K562 (cell line): ENCODE measurements around the gene IFNAR2. TPM values are rescaled to one million over a fixed set of nuclear protein-coding genes. Genes with fewer than 3 reads are reported as not detected.

ENCODE experiments used
- KAT8 ChIP-seq: fragments of 450-650 bp; IDR thresholded peaks from 2 replicates; pipeline ENCODE4 v1.6.1; 2016; ENCODE audit warnings: low read depth, mild to moderate bottlenecking
- KDM4B ChIP-seq, 2 experiments: fragments of 450-650 bp in 1 of 2; sonication (generic) in 1 of 2; IDR thresholded peaks; 2 replicates each; pipeline ENCODE4 v1.6.1; 2016 to 2017; ENCODE audit warnings: borderline replicate concordance in 2 of 2, antibody characterized with exemption in 1 of 2, low read depth in 1 of 2, mild to moderate bottlenecking in 1 of 2
- MAFK ChIP-seq: IDR thresholded peaks from 2 replicates; pipeline ENCODE4 v1.6.1; 2011; ENCODE audit warnings: low read length, improper control_type of control experiment
- RUNX1 ChIP-seq: sonication (generic); IDR thresholded peaks from 2 replicates; pipeline ENCODE4 v1.6.1; 2016; ENCODE audit warnings: antibody characterized with exemption, low read depth
- SIX5 ChIP-seq, 2 experiments: IDR thresholded peaks; 2 replicates each; pipeline ENCODE4 v1.6.1; 2011; ENCODE audit warnings: low read length in 2 of 2, borderline replicate concordance in 1 of 2, low read depth in 1 of 2, mild to moderate bottlenecking in 1 of 2, moderate library complexity in 1 of 2; ENCODE audit not compliant: insufficient read depth in 1 of 2
- polyA plus RNA-seq, 8 experiments: library from polyadenylated mRNA; depleted of rRNA in 4 of 8; stranded (reverse) in 5 of 8; unstranded in 3 of 8; fragments of >200 nt; fragmentation: Nextera tagmentation in 2 of 8; fragmentation: Illumina TruSeq in 1 of 8; extraction: Ambion mirVana in 2 of 8; extraction: Trizol in 1 of 8; gene quantifications; 2 replicates each; pipeline versions ENCODE4 v1.2.1 to v1.2.3, GENCODE V29; 2011 to 2014; ENCODE audit warnings: inconsistent platforms in 1 of 8, missing spikeins in 1 of 8
- total RNA-seq, 7 experiments: library from RNA; depleted of rRNA in 6 of 7; stranded (reverse); fragments of >200 nt in 6 of 7; fragmentation: Illumina TruSeq in 2 of 7; extraction: Trizol in 2 of 7; gene quantifications; 2 replicates each; pipeline versions ENCODE4 v1.2.1 to v1.2.3, GENCODE V29; 2011 to 2021; ENCODE audit warnings: low replicate concordance in 1 of 7
- TF ChIP-seq, protein P1 (sequence below): fragments of 250-450 bp; sonication (Bioruptor Pico); IDR thresholded peaks from 2 replicates; pipeline ENCODE4 v1.5.0; 2020; ENCODE audit warnings: mild to moderate bottlenecking
- TF ChIP-seq, protein P2 (sequence below): fragments of 250-450 bp; sonication (Bioruptor Pico); IDR thresholded peaks from 2 replicates; pipeline ENCODE4 v1.8.0; 2021; ENCODE audit warnings: moderate library complexity, mild to moderate bottlenecking, inconsistent platforms
- TF ChIP-seq, protein P3 (sequence below): fragments of 250-450 bp; sonication (Bioruptor Pico); IDR thresholded peaks from 2 replicates; pipeline ENCODE4 v1.8.0; 2022; ENCODE audit warnings: moderate library complexity, mild to moderate bottlenecking, inconsistent platforms
- TF ChIP-seq, protein P4 (sequence below): fragments of 450-650 bp; IDR thresholded peaks from 2 replicates; pipeline ENCODE4 v1.6.1; 2017; ENCODE audit warnings: mild to moderate bottlenecking, moderate library complexity
- TF ChIP-seq, protein P5 (sequence below), 3 experiments: fragments of 200-800 bp in 1 of 3; sonication (Bioruptor generic) in 1 of 3; sonication (generic) in 1 of 3; formaldehyde crosslinking in 1 of 3; IDR thresholded peaks; 2 replicates each; pipeline versions ENCODE4 v1.6.1 to v1.8.0; 2016 to 2022; ENCODE audit warnings: mild to moderate bottlenecking in 2 of 3, missing compliant biosample characterization in 2 of 3, missing genetic modification characterization in 2 of 3, missing genetic modification reagents in 1 of 3
- TF ChIP-seq, protein P6 (sequence below), 2 experiments: IDR thresholded peaks; 2 replicates each; pipeline ENCODE4 v1.6.1; 2012; ENCODE audit warnings: improper control_type of control experiment in 2 of 2, low read depth in 2 of 2, low read length in 2 of 2, borderline replicate concordance in 1 of 2
- TF ChIP-seq, protein P7 (sequence below): fragments of 250-450 bp; sonication (Bioruptor Pico); IDR thresholded peaks from 2 replicates; pipeline ENCODE4 v1.5.0; 2020; ENCODE audit warnings: mild to moderate bottlenecking, borderline replicate concordance

Gene IFNAR2
- total and polyA plus RNA-seq, 9 of the 15 experiments (the other 6 are each of a cell fraction or from before 2014, with no cell fraction given): 1.7 to 48.3 (median 8.4) TPM

DNA sequence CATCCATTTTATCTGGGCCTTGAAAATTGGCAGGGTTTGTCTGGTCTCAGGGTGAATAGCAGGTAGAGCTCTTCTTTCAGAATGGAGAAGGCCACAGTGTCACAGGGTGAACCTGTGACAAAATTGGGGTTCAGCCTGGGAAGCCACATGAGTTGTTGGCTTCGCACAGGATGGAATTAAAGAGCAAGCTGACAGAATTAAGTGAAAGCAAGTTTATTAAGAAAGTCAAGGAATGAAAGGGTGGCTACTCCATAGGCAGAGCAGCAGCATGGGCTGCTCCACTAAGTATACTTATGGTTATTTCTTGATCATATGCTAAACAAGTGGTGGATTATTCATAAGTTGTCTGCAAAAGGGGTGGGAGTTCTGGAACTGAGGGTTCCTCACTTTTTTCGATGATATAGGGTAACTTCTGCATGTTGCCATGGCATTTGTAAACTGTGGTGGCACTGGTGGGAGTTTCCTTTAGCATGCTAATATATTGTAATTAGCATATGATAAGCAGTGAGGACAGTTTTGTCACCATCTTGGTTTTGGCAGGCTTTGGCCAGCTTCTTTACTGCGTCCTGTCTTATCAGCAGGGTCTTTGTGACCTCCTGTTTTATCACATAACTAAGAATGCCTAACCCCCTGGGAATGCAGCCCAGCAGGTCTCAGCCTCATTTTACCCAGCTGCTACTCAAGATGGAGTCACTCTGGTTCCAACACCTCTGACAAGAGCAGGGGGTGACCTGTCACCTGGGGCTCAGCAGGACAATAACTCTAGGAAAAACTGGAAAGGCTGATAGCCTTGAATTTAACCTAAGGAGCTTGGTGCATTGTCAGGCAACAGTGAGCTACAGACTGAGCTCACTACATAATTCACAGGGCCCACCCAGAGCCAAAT, 5.1 kb downstream of the IFNAR2 start (continued):
- TF ChIP-seq, protein P1, sequence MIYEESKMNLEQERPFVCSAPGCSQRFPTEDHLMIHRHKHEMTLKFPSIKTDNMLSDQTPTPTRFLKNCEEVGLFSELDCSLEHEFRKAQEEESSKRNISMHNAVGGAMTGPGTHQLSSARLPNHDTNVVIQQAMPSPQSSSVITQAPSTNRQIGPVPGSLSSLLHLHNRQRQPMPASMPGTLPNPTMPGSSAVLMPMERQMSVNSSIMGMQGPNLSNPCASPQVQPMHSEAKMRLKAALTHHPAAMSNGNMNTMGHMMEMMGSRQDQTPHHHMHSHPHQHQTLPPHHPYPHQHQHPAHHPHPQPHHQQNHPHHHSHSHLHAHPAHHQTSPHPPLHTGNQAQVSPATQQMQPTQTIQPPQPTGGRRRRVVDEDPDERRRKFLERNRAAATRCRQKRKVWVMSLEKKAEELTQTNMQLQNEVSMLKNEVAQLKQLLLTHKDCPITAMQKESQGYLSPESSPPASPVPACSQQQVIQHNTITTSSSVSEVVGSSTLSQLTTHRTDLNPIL: no peak
- TF ChIP-seq, protein P2, sequence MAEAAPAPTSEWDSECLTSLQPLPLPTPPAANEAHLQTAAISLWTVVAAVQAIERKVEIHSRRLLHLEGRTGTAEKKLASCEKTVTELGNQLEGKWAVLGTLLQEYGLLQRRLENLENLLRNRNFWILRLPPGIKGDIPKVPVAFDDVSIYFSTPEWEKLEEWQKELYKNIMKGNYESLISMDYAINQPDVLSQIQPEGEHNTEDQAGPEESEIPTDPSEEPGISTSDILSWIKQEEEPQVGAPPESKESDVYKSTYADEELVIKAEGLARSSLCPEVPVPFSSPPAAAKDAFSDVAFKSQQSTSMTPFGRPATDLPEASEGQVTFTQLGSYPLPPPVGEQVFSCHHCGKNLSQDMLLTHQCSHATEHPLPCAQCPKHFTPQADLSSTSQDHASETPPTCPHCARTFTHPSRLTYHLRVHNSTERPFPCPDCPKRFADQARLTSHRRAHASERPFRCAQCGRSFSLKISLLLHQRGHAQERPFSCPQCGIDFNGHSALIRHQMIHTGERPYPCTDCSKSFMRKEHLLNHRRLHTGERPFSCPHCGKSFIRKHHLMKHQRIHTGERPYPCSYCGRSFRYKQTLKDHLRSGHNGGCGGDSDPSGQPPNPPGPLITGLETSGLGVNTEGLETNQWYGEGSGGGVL (CRISPR knock-in tag): no peak
- TF ChIP-seq, protein P3, sequence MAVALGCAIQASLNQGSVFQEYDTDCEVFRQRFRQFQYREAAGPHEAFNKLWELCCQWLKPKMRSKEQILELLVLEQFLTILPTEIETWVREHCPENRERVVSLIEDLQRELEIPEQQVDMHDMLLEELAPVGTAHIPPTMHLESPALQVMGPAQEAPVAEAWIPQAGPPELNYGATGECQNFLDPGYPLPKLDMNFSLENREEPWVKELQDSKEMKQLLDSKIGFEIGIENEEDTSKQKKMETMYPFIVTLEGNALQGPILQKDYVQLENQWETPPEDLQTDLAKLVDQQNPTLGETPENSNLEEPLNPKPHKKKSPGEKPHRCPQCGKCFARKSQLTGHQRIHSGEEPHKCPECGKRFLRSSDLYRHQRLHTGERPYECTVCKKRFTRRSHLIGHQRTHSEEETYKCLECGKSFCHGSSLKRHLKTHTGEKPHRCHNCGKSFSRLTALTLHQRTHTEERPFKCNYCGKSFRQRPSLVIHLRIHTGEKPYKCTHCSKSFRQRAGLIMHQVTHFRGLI (CRISPR knock-in tag): no peak
- TF ChIP-seq, protein P4, sequence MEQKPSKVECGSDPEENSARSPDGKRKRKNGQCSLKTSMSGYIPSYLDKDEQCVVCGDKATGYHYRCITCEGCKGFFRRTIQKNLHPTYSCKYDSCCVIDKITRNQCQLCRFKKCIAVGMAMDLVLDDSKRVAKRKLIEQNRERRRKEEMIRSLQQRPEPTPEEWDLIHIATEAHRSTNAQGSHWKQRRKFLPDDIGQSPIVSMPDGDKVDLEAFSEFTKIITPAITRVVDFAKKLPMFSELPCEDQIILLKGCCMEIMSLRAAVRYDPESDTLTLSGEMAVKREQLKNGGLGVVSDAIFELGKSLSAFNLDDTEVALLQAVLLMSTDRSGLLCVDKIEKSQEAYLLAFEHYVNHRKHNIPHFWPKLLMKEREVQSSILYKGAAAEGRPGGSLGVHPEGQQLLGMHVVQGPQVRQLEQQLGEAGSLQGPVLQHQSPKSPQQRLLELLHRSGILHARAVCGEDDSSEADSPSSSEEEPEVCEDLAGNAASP: no peak
- TF ChIP-seq, protein P5, sequence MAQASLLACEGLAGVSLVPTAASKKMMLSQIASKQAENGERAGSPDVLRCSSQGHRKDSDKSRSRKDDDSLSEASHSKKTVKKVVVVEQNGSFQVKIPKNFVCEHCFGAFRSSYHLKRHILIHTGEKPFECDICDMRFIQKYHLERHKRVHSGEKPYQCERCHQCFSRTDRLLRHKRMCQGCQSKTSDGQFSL (CRISPR knock-in tag; IDR thresholded peaks at IDR 0.05): no peak
- TF ChIP-seq, protein P5 (tag; IDR thresholded peaks at IDR 0.05): 0 out of 4 replicates have a peak, but pooled peaks of 1 of the 2 experiments have one; percentile 79
- no peak for TF ChIP-seq KAT8
- TF ChIP-seq, protein P6, sequence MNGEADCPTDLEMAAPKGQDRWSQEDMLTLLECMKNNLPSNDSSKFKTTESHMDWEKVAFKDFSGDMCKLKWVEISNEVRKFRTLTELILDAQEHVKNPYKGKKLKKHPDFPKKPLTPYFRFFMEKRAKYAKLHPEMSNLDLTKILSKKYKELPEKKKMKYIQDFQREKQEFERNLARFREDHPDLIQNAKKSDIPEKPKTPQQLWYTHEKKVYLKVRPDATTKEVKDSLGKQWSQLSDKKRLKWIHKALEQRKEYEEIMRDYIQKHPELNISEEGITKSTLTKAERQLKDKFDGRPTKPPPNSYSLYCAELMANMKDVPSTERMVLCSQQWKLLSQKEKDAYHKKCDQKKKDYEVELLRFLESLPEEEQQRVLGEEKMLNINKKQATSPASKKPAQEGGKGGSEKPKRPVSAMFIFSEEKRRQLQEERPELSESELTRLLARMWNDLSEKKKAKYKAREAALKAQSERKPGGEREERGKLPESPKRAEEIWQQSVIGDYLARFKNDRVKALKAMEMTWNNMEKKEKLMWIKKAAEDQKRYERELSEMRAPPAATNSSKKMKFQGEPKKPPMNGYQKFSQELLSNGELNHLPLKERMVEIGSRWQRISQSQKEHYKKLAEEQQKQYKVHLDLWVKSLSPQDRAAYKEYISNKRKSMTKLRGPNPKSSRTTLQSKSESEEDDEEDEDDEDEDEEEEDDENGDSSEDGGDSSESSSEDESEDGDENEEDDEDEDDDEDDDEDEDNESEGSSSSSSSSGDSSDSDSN (IDR thresholded peaks at IDR 0.05; ENCODE audit: borderline replicate concordance in 1 of 2, low read depth in 2 of 2, low read length in 2 of 2): no peak
- no peak for TF ChIP-seq RUNX1
- TF ChIP-seq KDM4B (IDR thresholded peaks at IDR 0.05; ENCODE audit: borderline replicate concordance in 2 of 2, low read depth in 1 of 2): no peak
- no peak for TF ChIP-seq SIX5 (IDR thresholded peaks at IDR 0.05; ENCODE audit: borderline replicate concordance in 1 of 2, insufficient read depth in 1 of 2, low read depth in 1 of 2, low read length in 2 of 2)
- TF ChIP-seq, protein P7, sequence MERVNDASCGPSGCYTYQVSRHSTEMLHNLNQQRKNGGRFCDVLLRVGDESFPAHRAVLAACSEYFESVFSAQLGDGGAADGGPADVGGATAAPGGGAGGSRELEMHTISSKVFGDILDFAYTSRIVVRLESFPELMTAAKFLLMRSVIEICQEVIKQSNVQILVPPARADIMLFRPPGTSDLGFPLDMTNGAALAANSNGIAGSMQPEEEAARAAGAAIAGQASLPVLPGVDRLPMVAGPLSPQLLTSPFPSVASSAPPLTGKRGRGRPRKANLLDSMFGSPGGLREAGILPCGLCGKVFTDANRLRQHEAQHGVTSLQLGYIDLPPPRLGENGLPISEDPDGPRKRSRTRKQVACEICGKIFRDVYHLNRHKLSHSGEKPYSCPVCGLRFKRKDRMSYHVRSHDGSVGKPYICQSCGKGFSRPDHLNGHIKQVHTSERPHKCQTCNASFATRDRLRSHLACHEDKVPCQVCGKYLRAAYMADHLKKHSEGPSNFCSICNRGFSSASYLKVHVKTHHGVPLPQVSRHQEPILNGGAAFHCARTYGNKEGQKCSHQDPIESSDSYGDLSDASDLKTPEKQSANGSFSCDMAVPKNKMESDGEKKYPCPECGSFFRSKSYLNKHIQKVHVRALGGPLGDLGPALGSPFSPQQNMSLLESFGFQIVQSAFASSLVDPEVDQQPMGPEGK (CRISPR knock-in tag): no peak
- no peak for TF ChIP-seq MAFK
